Right ventricle myocardium inferior (tissue), 1 donor: ENCODE data around the gene SLC13A5. TPM values are rescaled to one million over a fixed set of nuclear protein-coding genes. Genes with fewer than 3 reads are reported as not detected.
"Not testable (repeated sequence)": the region's sequence is repeated elsewhere in the genome, so short reads cannot be mapped to it uniquely, and the experiment has no call there.

Experiments
- ATAC-seq: fragments of 200-7000 bp; cut with Tn5 transposase; one replicate; pipeline ENCODE4 v1.9.1; 2020; ENCODE audit warnings: mild to moderate bottlenecking, moderate library complexity
- DNase-seq: peaks from one replicate; pipeline ENCODE4 v3.0.0; 2021; ENCODE audit errors: missing footprints
- intact Hi-C: fragments of 100-400 bp; cut with DNase I; formaldehyde crosslinking; loops from one replicate; pipeline ENCODE4 v1.11.0; 2022
- long read RNA-seq: library from polyadenylated mRNA; unstranded; transcript quantifications from one replicate; pipeline ENCODE4 v2.0.0, GENCODE V29; 2021
- total RNA-seq: library from RNA; stranded (reverse); fragmentation: NEBNext Ultra II Directional; extraction: Animal tissue kit (Norgen Biotek cat#: 25700); gene quantifications from one replicate; pipeline ENCODE4 v1.2.1, GENCODE V29; 2021
- donor health status: DM: no; HTN: yes; CAD: no; lungs with severe emphysema.

SLC13A5 gene
- total RNA-seq: not detected
- long read RNA-seq: 0 reads

DNA sequence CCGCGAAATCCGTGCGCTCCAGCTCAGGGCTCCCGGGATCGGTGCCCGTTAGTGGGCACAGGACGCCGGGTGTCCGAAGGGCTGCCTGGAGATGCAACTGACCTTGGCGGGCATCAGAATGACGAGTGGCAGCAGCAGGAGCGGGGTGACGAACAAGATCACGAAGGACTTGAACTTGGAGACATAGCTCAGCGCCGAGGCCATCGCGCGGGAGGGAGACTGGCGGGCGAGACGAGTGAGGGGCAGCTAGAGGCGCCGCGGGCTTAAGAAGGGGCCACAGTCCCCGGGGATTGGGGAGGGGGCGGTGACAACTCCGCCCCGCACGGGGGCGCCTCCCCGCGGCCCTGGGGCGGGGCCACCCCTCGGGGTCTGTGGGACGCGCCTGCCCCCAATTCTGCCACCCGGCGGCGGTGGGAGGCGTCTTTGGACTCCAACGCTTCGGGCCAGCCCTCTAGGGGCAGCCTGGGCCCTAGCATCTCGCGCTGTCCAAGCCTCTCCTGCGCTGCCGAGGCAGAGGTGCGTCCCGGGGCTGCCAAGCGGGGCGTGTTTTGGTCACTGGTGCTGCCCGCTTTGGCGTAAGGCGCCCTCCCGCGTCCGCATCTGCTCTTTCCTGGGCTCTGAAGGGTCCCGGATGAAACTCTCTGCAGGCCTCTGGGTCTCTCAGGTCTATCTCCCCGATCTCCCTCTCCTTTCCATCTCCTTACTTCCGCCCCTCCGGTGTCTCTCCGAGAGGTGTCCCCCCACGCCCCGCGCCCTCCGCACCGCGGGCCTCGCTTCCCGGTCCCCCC is at the start of gene SLC13A5:
Gene SLC13A5, minus strand, starts transcription at position 240 of the 788 bp plus-strand sequence. Its CDS starts 36 bp downstream, at position 204.
- DNase-seq (no peak), ATAC-seq (peak; percentile 34)
- intact Hi-C loops: no loop called here

DNA sequence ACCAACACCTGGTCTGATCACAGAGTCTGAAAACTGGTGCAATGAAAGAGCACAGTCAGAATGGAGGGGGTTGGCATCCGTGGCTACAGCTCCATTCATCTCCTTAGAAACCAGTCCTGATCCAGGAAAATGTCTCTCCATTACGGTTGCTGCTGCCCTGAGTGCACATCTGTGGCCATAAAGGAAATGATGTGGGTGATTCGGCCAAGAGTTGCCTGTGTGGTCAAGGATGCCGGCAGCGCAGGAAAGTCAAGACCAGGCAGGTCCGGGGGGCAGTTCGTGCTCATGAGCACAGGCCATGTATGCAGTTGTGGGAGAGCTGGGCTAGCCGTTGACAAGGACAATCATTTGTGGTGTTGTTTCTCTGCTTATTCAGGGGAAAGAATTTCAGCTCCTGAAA is 48.6 kb upstream of the SLC13A5 start:
- ATAC-seq: no peak
- DNase-seq: no peak
- intact Hi-C loops: no loop called here

GRCh38 chr17:6757747-6758146 is 44.6 kb upstream of the SLC13A5 start:
- no peak for DNase-seq
- intact Hi-C loops: no loop called here
- ATAC-seq: no peak

GRCh38 chr17:6756425-6757031 is 43.4 kb upstream of the SLC13A5 start:
- ATAC-seq (no peak), DNase-seq (no peak)
- intact Hi-C loops: no loop called here

GRCh38 chr17:6755731-6756184 is 42.6 kb upstream of the SLC13A5 start, which contains the start of gene XAF1:
Gene XAF1, plus strand, starts transcription at chr17:6756046. Its CDS starts 33 bp downstream, at chr17:6756079.
- intact Hi-C loops: no loop called here
- peak; percentile 78 for DNase-seq
- peak; percentile 35 for ATAC-seq

DNA sequence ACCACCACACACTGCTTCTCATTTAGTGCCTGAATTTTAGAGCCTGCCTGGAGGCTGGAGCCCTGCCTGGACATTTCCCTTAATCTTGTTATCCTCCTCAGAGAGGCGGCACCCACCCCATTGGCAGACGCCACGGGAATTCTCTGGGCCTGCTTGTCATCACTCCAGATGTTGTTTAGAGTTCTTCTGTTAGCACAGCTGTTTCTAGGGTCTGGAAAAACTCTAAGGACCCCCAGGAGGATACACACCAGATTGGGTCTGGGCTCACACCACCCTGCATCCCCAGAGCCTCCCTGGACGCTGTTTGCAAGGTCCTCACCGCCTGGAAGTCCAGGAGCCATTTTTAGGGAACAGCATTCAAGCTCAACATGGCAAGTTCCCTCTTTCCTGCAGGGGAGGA is 42.1 kb upstream of the SLC13A5 start:
- DNase-seq: no peak
- intact Hi-C loops: no loop called here
- ATAC-seq: peak; percentile 70

GRCh38 chr17:6753546-6753945 is 40.4 kb upstream of the SLC13A5 start:
- ATAC-seq: no peak
- intact Hi-C loops: no loop called here

GRCh38 chr17:6753006-6753445 is 39.9 kb upstream of the SLC13A5 start:
- ATAC-seq: peak; percentile 50
- DNase-seq: peak; percentile 80
- intact Hi-C loops: no loop called here

More at GRCh38 chr17:6753546-6753945, 40.4 kb upstream of the SLC13A5 start:
- DNase-seq: no peak

GRCh38 chr17:6752068-6752909 is 39.1 kb upstream of the SLC13A5 start:
- ATAC-seq (peak; percentile 71), DNase-seq (no peak)
- intact Hi-C loops: no loop called here

DNA sequence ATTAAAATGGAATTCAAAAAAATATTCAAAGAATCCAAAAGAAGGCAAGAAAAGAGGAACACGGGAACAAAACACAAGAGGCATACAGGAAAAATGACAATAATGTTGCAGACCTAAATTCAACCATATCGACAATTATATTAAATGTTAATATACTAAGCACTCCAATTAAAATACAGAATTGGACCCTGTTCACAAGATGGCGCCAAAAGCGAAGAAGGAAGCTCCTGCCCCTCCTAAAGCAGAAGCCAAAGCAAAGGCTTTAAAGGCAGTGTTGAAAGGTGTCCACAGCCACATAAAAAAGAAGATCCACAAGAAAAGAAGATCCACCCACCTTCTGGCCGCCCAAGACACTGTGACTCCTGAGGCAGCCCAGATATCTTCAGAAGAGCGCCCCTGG is 36.4 kb upstream of the SLC13A5 start:
- intact Hi-C loops: no loop called here
- no peak for DNase-seq
- ATAC-seq: no peak

DNA sequence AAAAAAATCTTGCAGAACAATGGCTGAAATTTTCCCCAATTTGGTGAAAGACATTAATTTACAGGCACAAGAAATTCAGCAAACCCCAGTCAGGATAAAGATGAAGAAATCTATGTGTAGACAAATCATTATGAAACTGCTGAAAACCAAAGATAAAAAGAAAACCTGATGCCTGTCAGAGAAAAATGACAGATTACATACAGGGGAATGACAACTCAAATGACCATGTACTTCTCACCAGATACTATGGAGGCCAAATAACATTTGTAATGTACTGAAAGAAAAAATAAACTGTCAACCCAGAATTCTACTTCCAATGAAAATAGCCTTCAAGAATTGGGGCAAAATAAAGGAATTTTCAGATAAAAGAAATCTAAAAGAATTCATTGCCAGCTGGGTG is 35.4 kb upstream of the SLC13A5 start:
- no peak for ATAC-seq
- DNase-seq: no peak

GRCh38 chr17:6746665-6747064 is 33.5 kb upstream of the SLC13A5 start:
- intact Hi-C loops, ATAC-seq, DNase-seq: not testable (repeated sequence)

More for the DNA sequence above, 35.4 kb upstream of the SLC13A5 start:
- intact Hi-C loops: no loop called here

GRCh38 chr17:6729531-6729930 is 16.4 kb upstream of the SLC13A5 start:
- no peak for DNase-seq
- intact Hi-C loops: no loop called here
- no peak for ATAC-seq

DNA sequence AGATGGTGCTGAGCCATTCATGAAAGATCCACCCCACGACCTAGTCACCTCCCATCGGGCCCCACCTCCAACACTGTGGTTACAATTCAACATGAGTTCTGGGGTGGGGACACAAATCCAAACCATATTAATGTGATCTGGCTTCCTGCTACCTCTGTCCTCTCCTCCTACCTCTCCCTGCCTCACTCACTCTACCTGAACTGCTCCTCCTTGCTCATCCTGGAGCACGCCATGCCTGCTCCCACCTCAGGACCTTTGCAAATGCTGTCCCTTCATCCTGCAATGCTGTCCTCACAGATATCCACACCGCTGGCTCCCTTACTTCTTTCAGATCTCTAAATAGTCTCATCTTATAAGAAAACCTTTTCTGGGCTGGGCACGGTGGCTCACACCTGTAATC is 10.8 kb upstream of the SLC13A5 start:
- DNase-seq (no peak), ATAC-seq (no peak)
- intact Hi-C loops: no loop called here

GRCh38 chr17:6721744-6722143 is 8.6 kb upstream of the SLC13A5 start:
- no peak for DNase-seq
- ATAC-seq: no peak
- intact Hi-C loops: no loop called here

DNA sequence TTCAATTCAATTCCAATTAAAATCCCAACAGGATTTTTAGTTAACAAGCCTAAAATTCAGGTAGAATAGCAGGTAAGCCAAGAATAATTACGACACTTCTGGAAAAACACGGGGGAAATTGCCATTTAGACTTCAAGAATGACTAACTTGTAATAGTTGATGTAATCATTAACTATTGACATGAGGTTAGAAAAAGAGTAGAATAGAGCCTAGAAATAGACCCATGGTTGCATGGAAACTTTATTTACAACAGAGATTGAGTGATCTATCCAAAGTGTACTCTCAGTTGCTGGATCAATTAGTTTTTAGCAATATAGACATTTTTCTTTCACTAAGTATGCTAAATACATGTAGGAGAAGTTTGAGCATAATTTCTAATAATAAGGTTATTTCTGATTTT is 3.6 kb upstream of the SLC13A5 start:
- ATAC-seq: no peak
- intact Hi-C loops: no loop called here
- DNase-seq: no peak

- ATAC-seq: no peak
- intact Hi-C loops: no loop called here
- DNase-seq: no peak
These were observed 1.2 kb upstream of the SLC13A5 start for GRCh38 chr17:6714315-6714874.

- intact Hi-C loops: no loop called here
- no peak for ATAC-seq
- no peak for DNase-seq
These were observed 726 bp upstream of the SLC13A5 start for GRCh38 chr17:6713918-6714271.

DNA sequence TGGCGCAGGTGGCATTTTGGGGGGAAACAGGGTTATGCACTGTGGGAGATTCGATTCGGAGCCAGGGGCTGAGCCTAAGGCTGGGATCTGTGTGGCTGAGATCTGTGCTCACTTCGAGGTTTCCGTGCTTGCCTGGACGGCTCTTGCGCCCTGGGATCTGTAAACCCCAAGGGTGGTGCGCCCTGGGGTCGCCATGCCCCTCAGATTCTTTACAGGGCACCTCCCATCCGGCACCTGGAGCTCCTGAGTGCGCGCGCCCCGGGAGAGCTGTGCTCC is 377 bp downstream of the SLC13A5 start:
- DNase-seq (no peak), ATAC-seq (no peak)
- intact Hi-C loops: no loop called here
